CD4-positive, alpha-beta memory T cell (primary cell): ENCODE results near the gene MASP1. TPM values are rescaled to one million over a fixed set of nuclear protein-coding genes. Genes with fewer than 3 reads are reported as not detected.

Experiments
- CTCF ChIA-PET: fragments of 350-600 bp; sonication (Branson Sonifier 250); formaldehyde crosslinking; loops from one replicate; lab custom pipeline; 2021; ENCODE audit warnings: inconsistent platforms; ENCODE audit not compliant: partially characterized antibody; lab: Charles Lee
- POLR2A ChIA-PET: fragments of 350-600 bp; sonication (Branson Sonifier 250); formaldehyde crosslinking; loops from one replicate; lab custom pipeline; 2021; ENCODE audit not compliant: partially characterized antibody; lab: Charles Lee
- DNase-seq, 5 donors: peaks; one replicate each; pipeline versions ENCODE4 v3.0.0 to v3.0.0-alpha.2; 2020 to 2022; ENCODE audit warnings: mixed read lengths in 1 of 5
- H3K27ac ChIP-seq: one replicate; pipeline ENCODE4 v1.7.0; 2013; ENCODE audit warnings: low read depth, low read length
- H3K27me3 ChIP-seq: 2 replicates; pipeline ENCODE4 v1.7.0; 2013; ENCODE audit warnings: mild to moderate bottlenecking, low read length, moderate library complexity; ENCODE audit not compliant: insufficient read depth
- H3K36me3 ChIP-seq: 2 replicates; pipeline ENCODE4 v1.7.0; 2013; ENCODE audit warnings: mild to moderate bottlenecking, low read length, moderate library complexity; ENCODE audit not compliant: insufficient read depth
- H3K4me1 ChIP-seq: 2 replicates; pipeline ENCODE4 v1.7.0; 2013; ENCODE audit warnings: mild to moderate bottlenecking, low read length, moderate library complexity; ENCODE audit not compliant: insufficient read depth
- H3K4me3 ChIP-seq, 2 donors: one replicate each; pipeline ENCODE4 v1.7.0; 2013; ENCODE audit warnings: low read length in 2 of 2, mild to moderate bottlenecking in 1 of 2
- H3K9me3 ChIP-seq, 2 donors: one replicate each; pipeline ENCODE4 v1.7.0; 2013; ENCODE audit warnings: low read length in 2 of 2, control low read depth in 1 of 2; ENCODE audit not compliant: control insufficient read depth in 1 of 2
- H3K27ac Mint-ChIP-seq, 7 donors: one replicate each; pipeline ENCODE4 v1.8.0; 2020 to 2021; ENCODE audit warnings: mixed read lengths in 7 of 7, mild to moderate bottlenecking in 6 of 7, inconsistent platforms in 3 of 7, moderate library complexity in 3 of 7
- H3K27me3 Mint-ChIP-seq, 2 donors: one replicate each; pipeline ENCODE4 v1.8.0; 2020 to 2021; ENCODE audit warnings: mixed read lengths in 2 of 2
- H3K36me3 Mint-ChIP-seq, 2 donors: one replicate each; pipeline ENCODE4 v1.8.0; 2020 to 2021; ENCODE audit warnings: mixed read lengths in 2 of 2, inconsistent platforms in 1 of 2, mild to moderate bottlenecking in 1 of 2
- H3K4me1 Mint-ChIP-seq, 4 donors: one replicate each; pipeline ENCODE4 v1.8.0; 2020 to 2021; ENCODE audit warnings: mixed read lengths in 4 of 4, mild to moderate bottlenecking in 1 of 4
- H3K4me3 Mint-ChIP-seq, 8 donors: one replicate each; pipeline ENCODE4 v1.8.0; 2020 to 2021; ENCODE audit warnings: mixed read lengths in 8 of 8, mild to moderate bottlenecking in 7 of 8, moderate library complexity in 6 of 8, inconsistent platforms in 3 of 8
- H3K9me3 Mint-ChIP-seq, 8 donors: one replicate each; pipeline ENCODE4 v1.8.0; 2020 to 2021; ENCODE audit warnings: mixed read lengths in 8 of 8, mild to moderate bottlenecking in 5 of 8, inconsistent platforms in 3 of 8, moderate library complexity in 1 of 8
- intact Hi-C: fragments of 100-400 bp; cut with micrococcal nuclease; formaldehyde crosslinking; loops from one replicate; pipeline ENCODE4 v1.15.1; 2023
- polyA plus RNA-seq, 2 donors: library from polyadenylated mRNA; unstranded; fragments of 300-500 nt; fragmentation: Illumina TruSeq; gene quantifications; one replicate each; pipeline ENCODE4 v1.2.3, GENCODE V29; 2021
- total RNA-seq, 2 experiments: library from RNA; stranded (reverse); gene quantifications; one replicate each; pipeline ENCODE4 v1.2.3, GENCODE V29; 2021

The MASP1 gene
- total and polyA plus RNA-seq, 4 experiments from 2014 or later, result not detected

- H3K9me3 Mint-ChIP-seq, result peaks cover 0 to 1% (median 0%) of the 10 kb centered on the region in 8 donors
- ChIA-PET POLR2A (no interaction called here), CTCF (interaction anchor here (1.1 to 16.8 kb wide), 6 partner anchors 8 to 401 kb away, joined by 5 to 464 read pairs (median 38); partner anchors contain the start of gene RTP4)
- Histone ChIP-seq H3K27me3 (peaks cover 4% of the 10 kb centered on the region), H3K4me3 (no peak overlapping the region), H3K9me3 (no peaks in the 10 kb centered on the region), H3K27ac (no peak overlapping the region), H3K36me3 (no peaks in the 10 kb centered on the region), H3K4me1 (peaks cover 15% of the 10 kb centered on the region)
- no peak for DNase-seq
- H3K4me3 Mint-ChIP-seq, result no peak overlapping the region
- H3K36me3 Mint-ChIP-seq, result peaks cover 0 to 4% of the 10 kb centered on the region in 2 donors
- peaks cover 33 to 59% of the 10 kb centered on the region in 2 donors for H3K27me3 Mint-ChIP-seq
- intact Hi-C loops, result loop anchor here (5.0 kb wide), 2 partner anchors 204 to 1641 kb away; no protein-coding TSS in a partner anchor
- peaks cover 9 to 17% (median 13%) of the 10 kb centered on the region in 4 donors for H3K4me1 Mint-ChIP-seq
- no peak overlapping the region for H3K27ac Mint-ChIP-seq
Observed at GRCh38 chr3:187315872-187316271, 24.3 kb upstream of the MASP1 start.

GRCh38 chr3:187314176-187314575 is 22.6 kb upstream of the MASP1 start:
- intact Hi-C loops, result no loop called here
- H3K27ac Mint-ChIP-seq, result no peak overlapping the region
- H3K9me3 Mint-ChIP-seq, result peaks cover 0 to 1% (median 0%) of the 10 kb centered on the region in 8 donors
- H3K4me1 Mint-ChIP-seq, result peaks cover 6 to 8% (median 7%) of the 10 kb centered on the region in 4 donors
- H3K36me3 Mint-ChIP-seq, result peaks cover 0 to 4% of the 10 kb centered on the region in 2 donors
- ChIA-PET POLR2A (no interaction called here), CTCF (no interaction called here)
- peaks cover 35 to 56% of the 10 kb centered on the region in 2 donors for H3K27me3 Mint-ChIP-seq
- Histone ChIP-seq H3K4me3 (no peak overlapping the region), H3K27me3 (peaks cover 4% of the 10 kb centered on the region), H3K27ac (no peak overlapping the region), H3K9me3 (no peaks in the 10 kb centered on the region), H3K36me3 (no peaks in the 10 kb centered on the region), H3K4me1 (peaks cover 8% of the 10 kb centered on the region)
- no peak overlapping the region for H3K4me3 Mint-ChIP-seq
- DNase-seq, result no peak

GRCh38 chr3:187310954-187311470 is 19.5 kb upstream of the MASP1 start:
- ChIA-PET CTCF (no interaction called here), POLR2A (no interaction called here)
- Mint-ChIP-seq H3K36me3 (peaks cover 0 to 4% of the 10 kb centered on the region in 2 donors), H3K27ac (no peak overlapping the region), H3K4me3 (no peak overlapping the region), H3K27me3 (peaks cover 23 to 36% of the 10 kb centered on the region in 2 donors), H3K4me1 (no peaks in the 10 kb centered on the region), H3K9me3 (peaks cover 0 to 1% (median 0%) of the 10 kb centered on the region in 8 donors)
- no peaks in the 10 kb centered on the region for H3K4me1 ChIP-seq
- peaks cover 4% of the 10 kb centered on the region for H3K27me3 ChIP-seq
- H3K4me3 ChIP-seq, result no peak overlapping the region
- H3K9me3 ChIP-seq, result no peaks in the 10 kb centered on the region
- intact Hi-C loops, result no loop called here
- no peak overlapping the region for H3K27ac ChIP-seq
- no peaks in the 10 kb centered on the region for H3K36me3 ChIP-seq
- DNase-seq, result no peak

GRCh38 chr3:187310226-187310625 is 18.7 kb upstream of the MASP1 start:
- peaks cover 0 to 4% of the 10 kb centered on the region in 2 donors for H3K36me3 Mint-ChIP-seq
- intact Hi-C loops, result no loop called here
- POLR2A ChIA-PET, result no interaction called here
- H3K4me3 Mint-ChIP-seq, result no peak overlapping the region
- Histone ChIP-seq H3K36me3 (no peaks in the 10 kb centered on the region), H3K4me3 (no peak overlapping the region), H3K4me1 (no peaks in the 10 kb centered on the region), H3K27ac (no peak overlapping the region), H3K27me3 (peaks cover 4% of the 10 kb centered on the region), H3K9me3 (no peaks in the 10 kb centered on the region)
- peaks cover 18 to 33% of the 10 kb centered on the region in 2 donors for H3K27me3 Mint-ChIP-seq
- DNase-seq, result no peak
- H3K27ac Mint-ChIP-seq, result no peak overlapping the region
- CTCF ChIA-PET, result interaction anchor here (0.9 to 4.3 kb wide), 2 partner anchors 9 to 369 kb away, joined by 5 to 51 read pairs; no protein-coding TSS in a partner anchor
- H3K9me3 Mint-ChIP-seq, result peaks cover 0 to 1% (median 0%) of the 10 kb centered on the region in 8 donors
- no peaks in the 10 kb centered on the region for H3K4me1 Mint-ChIP-seq

GRCh38 chr3:187305881-187306280 is 14.3 kb upstream of the MASP1 start:
- Mint-ChIP-seq H3K4me1 (peaks cover 0 to 2% (median 0%) of the 10 kb centered on the region in 4 donors), H3K36me3 (no peaks in the 10 kb centered on the region), H3K9me3 (peaks cover 0 to 4% (median 0%) of the 10 kb centered on the region in 8 donors), H3K4me3 (no peak overlapping the region), H3K27me3 (peaks cover 13 to 21% of the 10 kb centered on the region in 2 donors), H3K27ac (no peak overlapping the region)
- DNase-seq, result no peak
- no peaks in the 10 kb centered on the region for H3K4me1 ChIP-seq
- CTCF ChIA-PET, result interaction anchor here (4.3 kb wide), 1 partner anchor 13 kb away, joined by 51 read pairs; no protein-coding TSS in a partner anchor
- no peak overlapping the region for H3K4me3 ChIP-seq
- H3K27ac ChIP-seq, result no peak overlapping the region
- no peaks in the 10 kb centered on the region for H3K9me3 ChIP-seq
- intact Hi-C loops, result no loop called here
- no peaks in the 10 kb centered on the region for H3K36me3 ChIP-seq
- POLR2A ChIA-PET, result no interaction called here
- H3K27me3 ChIP-seq, result no peaks in the 10 kb centered on the region

GRCh38 chr3:187299611-187300010 is 8.1 kb upstream of the MASP1 start:
- peaks cover 0 to 4% (median 0%) of the 10 kb centered on the region in 8 donors for H3K9me3 Mint-ChIP-seq
- H3K4me3 Mint-ChIP-seq, result no peak overlapping the region
- Histone ChIP-seq H3K27ac (no peak overlapping the region), H3K36me3 (no peaks in the 10 kb centered on the region), H3K9me3 (no peaks in the 10 kb centered on the region), H3K4me1 (no peaks in the 10 kb centered on the region), H3K27me3 (no peaks in the 10 kb centered on the region), H3K4me3 (no peak overlapping the region)
- peaks cover 0 to 2% (median 0%) of the 10 kb centered on the region in 4 donors for H3K4me1 Mint-ChIP-seq
- ChIA-PET POLR2A (no interaction called here), CTCF (no interaction called here)
- intact Hi-C loops, result no loop called here
- H3K27ac Mint-ChIP-seq, result no peak overlapping the region
- peaks cover 8 to 19% of the 10 kb centered on the region in 2 donors for H3K27me3 Mint-ChIP-seq
- DNase-seq, result no peak
- no peaks in the 10 kb centered on the region for H3K36me3 Mint-ChIP-seq

- ChIA-PET CTCF (no interaction called here), POLR2A (no interaction called here)
- Mint-ChIP-seq H3K9me3 (peaks cover 0 to 4% (median 0%) of the 10 kb centered on the region in 8 donors), H3K36me3 (no peaks in the 10 kb centered on the region), H3K27ac (no peak overlapping the region), H3K27me3 (peaks cover 6 to 16% of the 10 kb centered on the region in 2 donors), H3K4me1 (no peaks in the 10 kb centered on the region), H3K4me3 (no peak overlapping the region)
- no peaks in the 10 kb centered on the region for H3K9me3 ChIP-seq
- intact Hi-C loops, result no loop called here
- no peak for DNase-seq
- H3K36me3 ChIP-seq, result no peaks in the 10 kb centered on the region
- H3K4me1 ChIP-seq, result no peaks in the 10 kb centered on the region
- no peak overlapping the region for H3K27ac ChIP-seq
- H3K4me3 ChIP-seq, result no peak overlapping the region
- H3K27me3 ChIP-seq, result no peaks in the 10 kb centered on the region
Observed at GRCh38 chr3:187296911-187297310, 5.4 kb upstream of the MASP1 start.
